Stimulated activated CD4-positive, alpha-beta T cell treated with anti-CD3 and anti-CD28 coated beads, Interleukin-12 subunit alpha, Interleukin-12 subunit beta, amount 100 ng/mL, for 48 hours (primary cell): ENCODE measurements around the gene ARPC3.
"Not testable (repeated sequence)": the region's sequence is repeated elsewhere in the genome, so short reads cannot be mapped to it uniquely, and the experiment has no call there.

Source experiments
- DNase-seq, 3 donors: peaks; one replicate each; pipeline ENCODE4 v3.0.0-alpha.2; 2020; ENCODE audit warnings: low read depth in 2 of 3, low spot score in 1 of 3

ARPC3 gene

GRCh38 chr12:110449799-110450497 lies at the start of gene ARPC3:
ARPC3 (minus strand) TSS chr12:110450337; CDS start chr12:110450260, 77 bp downstream.
- DNase-seq = peak; percentile 92 to 94 (median 92)

DNA sequence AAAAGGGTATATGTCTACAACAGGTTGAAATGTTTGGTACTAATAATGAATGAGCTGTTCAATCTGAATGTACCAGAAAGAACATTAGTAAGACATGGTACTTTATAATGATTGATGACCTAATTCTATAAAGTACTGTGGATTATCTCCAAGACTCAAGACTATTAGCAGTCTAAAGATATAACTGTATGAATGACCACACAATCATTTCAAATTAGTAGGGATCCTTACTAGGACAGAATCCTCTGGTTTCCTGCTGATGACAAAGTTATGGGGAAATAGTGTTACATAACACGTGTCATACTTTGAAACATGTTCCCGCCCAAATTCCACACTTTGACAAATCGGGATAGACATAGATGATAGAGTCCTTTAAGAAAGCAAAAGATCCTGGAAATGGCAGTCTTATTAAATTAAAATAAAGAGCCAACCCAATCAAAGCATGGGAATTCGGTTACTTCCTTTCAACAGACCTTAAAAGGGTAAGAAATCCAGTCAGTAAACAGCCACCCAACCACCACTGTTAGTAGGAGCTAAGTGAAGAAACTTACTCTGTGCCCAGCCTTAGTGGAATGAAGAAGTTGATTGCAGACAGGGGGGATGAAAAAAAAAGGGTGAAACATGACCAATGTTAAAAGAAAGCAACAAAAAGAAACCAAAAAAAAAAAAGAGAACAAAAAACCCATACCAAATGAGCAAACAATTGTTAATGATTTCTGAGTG lies 49.0 kb upstream of the ARPC3 start:
- DNase-seq = no peak

DNA sequence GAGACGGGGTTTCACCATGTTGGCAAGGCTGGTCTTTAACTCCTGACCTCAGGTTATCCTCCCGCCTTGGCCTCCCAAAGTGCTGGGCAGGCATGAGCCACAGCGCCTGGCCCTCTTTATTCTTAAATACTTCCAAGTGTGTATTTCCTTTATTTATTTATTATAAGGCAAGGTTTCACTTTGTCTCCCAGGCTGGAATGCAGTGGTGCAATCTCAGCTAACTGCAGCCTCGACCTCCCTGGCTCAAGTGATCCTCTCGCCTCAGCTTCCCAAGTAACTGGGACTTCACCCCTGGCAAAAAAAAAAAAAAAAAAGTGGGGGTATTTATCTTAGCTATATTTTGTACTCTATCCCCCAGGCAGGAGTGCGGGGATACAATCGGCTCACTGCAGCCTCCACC lies 25.3 kb upstream of the ARPC3 start:
- DNase-seq = no peak

DNA sequence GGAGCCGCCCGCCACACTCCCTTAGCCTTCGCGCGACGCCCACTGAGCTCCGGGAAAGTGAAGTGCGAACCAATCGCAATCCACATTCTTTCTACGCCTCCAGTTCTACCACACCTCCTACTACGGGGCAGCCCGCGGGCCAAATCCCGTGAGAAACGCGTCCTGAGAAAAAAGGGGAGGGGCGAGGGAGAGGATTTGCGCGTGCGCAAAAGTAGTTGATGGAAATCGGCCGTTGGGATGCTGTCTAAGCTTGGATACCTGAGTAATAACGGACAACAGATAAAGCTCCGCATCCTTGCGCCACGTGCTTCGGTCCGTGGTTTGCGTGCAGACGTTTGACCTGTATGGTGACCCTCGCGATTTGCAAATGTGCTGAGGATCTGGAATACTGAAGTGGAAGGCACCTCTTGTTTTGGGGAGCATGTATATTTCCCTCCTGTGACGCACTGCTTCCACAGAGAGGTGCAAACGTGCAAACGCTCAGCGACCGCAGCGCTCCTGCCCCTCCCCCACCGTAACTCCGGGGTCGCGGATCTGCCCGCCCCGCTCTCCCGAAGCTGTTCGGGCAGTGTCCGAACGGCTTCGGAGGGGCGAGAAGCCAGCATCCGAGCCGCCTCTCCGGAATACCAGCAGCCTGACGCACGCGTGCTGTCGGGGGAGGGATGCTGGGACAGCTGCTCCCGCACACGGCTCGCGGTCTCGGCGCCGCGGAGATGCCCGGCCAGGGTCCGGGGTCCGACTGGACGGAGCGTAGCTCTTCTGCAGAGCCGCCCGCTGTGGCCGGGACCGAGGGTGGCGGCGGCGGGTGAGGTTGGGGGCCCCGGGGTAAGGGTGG lies 18.3 kb upstream of the ARPC3 start, which contains the start of the genes FAM216A and GPN3:
Gene FAM216A, plus strand, starts transcription at position 632 of the 835 bp plus-strand sequence. Its CDS starts 31 bp downstream, at position 663.
Gene GPN3, minus strand, starts transcription at position 44 of the 835 bp plus-strand sequence. CDS start 54 bp downstream, outside the sequence.
- DNase-seq = peak; percentile 90 to 97 (median 95)

GRCh38 chr12:110467847-110468213 lies 17.7 kb upstream of the ARPC3 start:
- no peak for DNase-seq

DNA sequence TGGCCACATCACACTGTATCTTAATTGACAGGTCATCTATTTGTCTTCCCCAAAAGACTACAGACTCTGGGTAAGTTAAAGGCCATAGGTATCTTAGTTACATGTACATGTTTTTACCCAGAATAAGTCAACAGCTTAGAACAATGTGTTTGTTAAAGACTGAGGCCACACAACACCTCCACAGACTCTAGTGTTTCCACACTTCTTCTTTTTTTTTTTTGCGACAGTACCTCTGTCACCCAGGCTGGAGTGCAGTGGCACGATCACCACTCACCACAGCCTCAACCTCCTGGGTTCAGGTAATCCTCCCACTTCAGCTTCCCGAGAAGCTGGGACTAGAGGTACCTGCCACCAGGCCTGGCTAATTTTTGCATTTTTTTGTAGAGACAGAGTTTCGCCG lies 16.7 kb upstream of the ARPC3 start:
- DNase-seq = no peak

DNA sequence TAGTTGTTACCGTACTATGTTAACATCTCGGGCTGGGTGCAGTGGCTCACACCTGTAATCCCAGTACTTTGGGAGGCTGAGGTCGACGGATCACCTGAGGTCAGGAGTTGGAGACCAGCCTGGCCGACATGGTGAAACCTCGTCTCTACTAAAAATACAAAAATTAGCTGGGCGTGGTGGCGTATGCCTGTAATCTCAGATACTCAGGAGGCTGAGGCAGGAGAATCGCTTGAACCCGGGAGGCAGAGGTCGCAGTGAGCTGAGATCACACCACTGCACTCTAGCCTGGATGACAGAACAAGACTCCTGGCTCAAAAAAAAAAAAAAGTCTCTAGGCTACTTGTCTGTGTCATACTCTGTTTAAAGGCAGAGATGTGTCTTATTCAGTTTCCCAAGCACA lies 15.6 kb upstream of the ARPC3 start:
- DNase-seq = not testable (repeated sequence)

GRCh38 chr12:110465024-110465423 lies 14.9 kb upstream of the ARPC3 start:
- no peak for DNase-seq

- not testable (repeated sequence) for DNase-seq
Measured at GRCh38 chr12:110461189-110461588, 11.1 kb upstream of the ARPC3 start.

DNA sequence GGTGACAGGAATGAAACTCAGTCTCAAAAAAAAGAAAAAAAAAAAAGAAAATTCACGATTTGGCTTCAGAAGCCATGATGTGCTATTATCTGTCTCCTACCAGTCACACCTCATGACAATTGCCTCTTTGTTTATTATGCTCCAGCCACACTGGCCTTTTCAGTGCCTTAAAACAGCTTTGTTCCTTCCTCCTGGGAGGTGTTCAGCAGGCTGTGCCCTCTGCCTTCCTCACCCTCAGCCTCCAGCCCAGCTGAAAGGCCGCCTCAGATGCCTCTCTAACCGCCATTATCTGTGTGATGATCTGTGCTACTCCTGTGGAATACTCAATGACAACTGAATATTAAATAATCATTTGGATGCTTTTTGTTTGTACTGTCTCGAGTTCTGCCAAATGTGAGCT lies 8.6 kb upstream of the ARPC3 start:
- no peak for DNase-seq

DNA sequence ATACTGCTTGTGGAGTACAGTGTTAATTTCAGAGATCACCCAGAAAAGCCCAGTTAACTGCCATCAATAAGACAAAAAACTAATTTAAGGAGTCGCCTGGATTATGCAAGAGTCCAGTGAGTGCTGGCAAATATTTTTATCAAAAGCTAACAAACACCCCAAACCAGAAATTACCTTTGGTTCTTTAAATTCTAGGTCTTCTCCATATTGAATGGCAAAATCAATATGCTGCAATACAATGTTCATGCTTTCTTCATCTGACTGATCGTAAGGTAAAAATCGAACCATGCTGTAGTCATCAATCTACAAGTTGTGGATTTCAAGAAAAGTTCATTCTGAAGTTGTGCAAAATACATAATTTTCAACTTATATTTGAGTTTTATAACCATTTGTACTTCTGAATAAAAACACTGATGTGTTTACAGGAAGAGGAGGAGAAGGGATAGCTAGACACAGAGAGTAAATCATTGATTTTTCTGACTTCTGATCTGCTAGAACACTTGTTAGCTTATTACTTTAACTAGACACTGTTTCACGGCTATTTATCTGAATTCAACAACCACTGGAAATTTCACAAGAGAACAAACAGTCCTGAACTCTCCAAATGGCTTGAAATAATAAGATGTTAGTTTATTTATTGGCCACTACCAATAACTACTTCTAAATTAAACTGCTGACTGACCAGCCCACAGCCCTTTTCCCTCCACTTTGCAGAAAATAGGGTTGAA lies 3.6 kb upstream of the ARPC3 start:
- no peak for DNase-seq

- DNase-seq = no peak
Measured at GRCh38 chr12:110451263-110451662, 1.1 kb upstream of the ARPC3 start.

GRCh38 chr12:110444455-110444854 lies 5.7 kb downstream of the ARPC3 start:
- DNase-seq = no peak

- DNase-seq = no peak
Measured at GRCh38 chr12:110436231-110436630, 13.9 kb downstream of the ARPC3 start.

DNA sequence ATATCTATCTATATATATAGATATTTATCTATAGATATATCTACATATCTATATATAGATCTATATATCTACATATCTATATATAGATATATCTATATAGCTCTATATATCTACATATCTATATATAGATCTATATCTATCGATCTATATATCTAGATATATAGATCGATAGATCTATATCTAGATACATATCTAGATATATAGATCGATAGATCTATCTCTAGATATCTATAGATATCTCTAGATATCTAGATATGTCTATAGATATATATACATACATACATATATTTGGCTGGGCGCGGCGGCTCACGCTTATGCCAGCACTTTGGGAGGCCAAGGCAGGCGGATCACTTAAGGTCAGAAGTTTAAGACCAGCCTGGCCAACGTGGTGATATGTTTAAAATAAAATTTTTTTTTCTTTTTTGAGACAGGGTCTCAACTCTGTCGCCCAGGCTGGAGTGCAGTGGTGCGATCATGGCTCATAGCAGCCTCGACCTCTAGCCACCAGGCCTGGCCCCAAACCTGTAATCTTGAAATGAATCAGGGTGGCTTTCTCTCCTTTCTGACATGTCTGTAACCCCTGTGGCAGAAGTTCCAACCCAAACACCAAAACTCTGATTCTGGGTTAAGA lies 18.1 kb downstream of the ARPC3 start:
- DNase-seq = no peak

GRCh38 chr12:110429676-110430075 lies 20.5 kb downstream of the ARPC3 start:
- not testable (repeated sequence) for DNase-seq

GRCh38 chr12:110426406-110426805 lies 23.7 kb downstream of the ARPC3 start:
- no peak for DNase-seq

- no peak for DNase-seq
Measured at GRCh38 chr12:110424237-110424636, 25.9 kb downstream of the ARPC3 start.

DNA sequence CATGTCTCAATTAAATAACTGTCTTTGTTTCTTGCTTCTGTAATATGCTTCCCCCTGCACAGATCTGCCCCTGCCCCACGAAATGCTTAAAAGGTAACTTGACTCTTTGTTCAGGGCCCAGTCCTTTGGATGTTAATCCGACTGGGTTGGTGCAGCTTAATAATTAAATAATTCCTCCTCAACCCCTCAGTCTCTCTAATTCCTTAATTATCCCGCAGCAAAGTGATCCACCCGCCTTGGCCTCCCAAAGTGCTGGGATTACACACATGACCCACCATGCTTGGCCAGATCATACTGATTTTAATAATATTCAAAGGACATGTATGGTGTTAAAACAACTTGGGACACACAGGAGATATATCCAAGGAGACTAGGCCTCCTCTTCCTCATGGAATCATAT lies 28.4 kb downstream of the ARPC3 start:
- no peak for DNase-seq

- DNase-seq = no peak
Measured at GRCh38 chr12:110421159-110421661, 28.9 kb downstream of the ARPC3 start.
